ENCODE data around the gene STAT3. TPM values are rescaled to one million over a fixed set of nuclear protein-coding genes. Genes with fewer than 3 reads are reported as not detected.

The STAT3 gene
- total RNA-seq, 1 experiment from 2014 or later: 74.6 TPM

GRCh38 chr17:42333053-42333452 is 55.2 kb downstream of the STAT3 start:
- no peak for DNase-seq
- no peak overlapping the region for H3K27ac ChIP-seq
- H3F3A ChIP-seq (ENCODE audit: insufficient read depth, low read depth): peaks cover 48% of the 10 kb centered on the region
- H3K79me2 ChIP-seq (ENCODE audit: low read depth): no peaks in the 10 kb centered on the region
- peaks cover 30% of the 10 kb centered on the region for H3K36me3 ChIP-seq (ENCODE audit: low read depth)
- POLR2A ChIA-PET (ENCODE audit: unreplicated experiment): no interaction called here
- H3K9me2 ChIP-seq (ENCODE audit: insufficient read depth): no peaks in the 10 kb centered on the region
- H4K20me1 ChIP-seq (ENCODE audit: insufficient read depth): no peaks in the 10 kb centered on the region
- peaks cover 34% of the 10 kb centered on the region for H3K4me1 ChIP-seq (replicated peaks; ENCODE audit: insufficient read depth)
- CTCF ChIA-PET: no interaction called here
- H3K27me3 ChIP-seq (ENCODE audit: insufficient read depth, low read depth): no peaks in the 10 kb centered on the region
- no peak for TF ChIP-seq EZH2 (IDR thresholded peaks at IDR 0.05; ENCODE audit: low read depth)
- no peak for TF ChIP-seq CTCF (conservative IDR thresholded peaks at IDR 0.05)
- intact Hi-C loops (cut with micrococcal nuclease; ENCODE audit: unreplicated experiment): no loop called here
- H3K4me2 ChIP-seq: no peak overlapping the region
- no peak overlapping the region for H3K4me3 ChIP-seq
- no peak overlapping the region for H2AFZ ChIP-seq
- no peaks in the 10 kb centered on the region for H3K9me3 ChIP-seq (ENCODE audit: insufficient read depth, low read depth)
- no TSS peak for BruUV-seq (replicated peaks)

GRCh38 chr17:42329025-42329976 is 58.9 kb downstream of the STAT3 start:
- Histone ChIP-seq H3F3A (ENCODE audit: insufficient read depth, low read depth) (peaks cover 70% of the 10 kb centered on the region), H3K4me3 (peak overlapping the region; percentile 42; the same call in 1 of the 2 replicates), H2AFZ (peak overlapping the region; percentile 61), H4K20me1 (ENCODE audit: insufficient read depth) (no peaks in the 10 kb centered on the region), H3K9me2 (ENCODE audit: insufficient read depth) (no peaks in the 10 kb centered on the region), H3K4me1 (replicated peaks; ENCODE audit: insufficient read depth) (peaks cover 69% of the 10 kb centered on the region), H3K9me3 (ENCODE audit: insufficient read depth, low read depth) (no peaks in the 10 kb centered on the region), H3K4me2 (peak overlapping the region; percentile 70), H3K27me3 (ENCODE audit: insufficient read depth, low read depth) (no peaks in the 10 kb centered on the region), H3K79me2 (ENCODE audit: low read depth) (peaks cover 6% of the 10 kb centered on the region; the same call in 1 of the 2 replicates), H3K27ac (peak overlapping the region; percentile 96), H3K36me3 (ENCODE audit: low read depth) (peaks cover 27% of the 10 kb centered on the region)
- TSS peak; percentile 79 for BruUV-seq (replicated peaks)
- no peak for TF ChIP-seq CTCF (conservative IDR thresholded peaks at IDR 0.05)
- TF ChIP-seq EZH2 (IDR thresholded peaks at IDR 0.05; ENCODE audit: low read depth): no peak
- CTCF ChIA-PET: interaction anchor here (0.5 to 1.0 kb wide), 5 partner anchors 20 to 495 kb away, joined by 3 to 7 read pairs (median 5); no protein-coding TSS in a partner anchor
- peak; percentile 71 to 92 for DNase-seq
- intact Hi-C loops (cut with micrococcal nuclease; ENCODE audit: unreplicated experiment): loop anchor here (2.0 to 10.0 kb wide), 3 partner anchors 60 to 348 kb away; partner anchors contain the start of genes NKIRAS2, PLEKHH3 and STAT3
- POLR2A ChIA-PET (ENCODE audit: unreplicated experiment): interaction anchor here (0.5 to 1.0 kb wide), 7 partner anchors 57 to 580 kb away, joined by 3 to 6 read pairs (median 4); partner anchors contain the start of genes BECN1, CAVIN1 and STAT3

GRCh38 chr17:42325026-42325425 is 63.2 kb downstream of the STAT3 start:
- TF ChIP-seq EZH2 (IDR thresholded peaks at IDR 0.05; ENCODE audit: low read depth): no peak
- TF ChIP-seq CTCF (conservative IDR thresholded peaks at IDR 0.05): no peak
- H3K9me3 ChIP-seq (ENCODE audit: insufficient read depth, low read depth): no peaks in the 10 kb centered on the region
- POLR2A ChIA-PET (ENCODE audit: unreplicated experiment): interaction anchor here (0.5 to 1.5 kb wide), 5 partner anchors 63 to 547 kb away, joined by 3 to 7 read pairs (median 6); partner anchors contain the start of genes CAVIN1 and STAT3
- no peaks in the 10 kb centered on the region for H3K9me2 ChIP-seq (ENCODE audit: insufficient read depth)
- H3K27ac ChIP-seq: peak overlapping the region; percentile 96
- CTCF ChIA-PET: interaction anchor here (0.6 to 1.3 kb wide), 3 partner anchors 9 to 193 kb away, joined by 3 to 17 read pairs (median 4); no protein-coding TSS in a partner anchor
- peak overlapping the region; percentile 41 for H3K4me2 ChIP-seq
- peak; percentile 69 to 91 for DNase-seq
- H3K36me3 ChIP-seq (ENCODE audit: low read depth): peaks cover 7% of the 10 kb centered on the region; the same call in 1 of the 2 replicates
- peaks cover 61% of the 10 kb centered on the region for H3K4me1 ChIP-seq (replicated peaks; ENCODE audit: insufficient read depth)
- no peaks in the 10 kb centered on the region for H4K20me1 ChIP-seq (ENCODE audit: insufficient read depth)
- H2AFZ ChIP-seq: no peak overlapping the region
- intact Hi-C loops (cut with micrococcal nuclease; ENCODE audit: unreplicated experiment): loop anchor here (1.0 to 10.0 kb wide), 3 partner anchors 103 to 352 kb away; partner anchors contain the start of genes NKIRAS2 and PLEKHH3
- BruUV-seq (replicated peaks): no TSS peak
- H3K4me3 ChIP-seq: no peak overlapping the region
- H3F3A ChIP-seq (ENCODE audit: insufficient read depth, low read depth): peaks cover 64% of the 10 kb centered on the region
- H3K79me2 ChIP-seq (ENCODE audit: low read depth): peaks cover 6% of the 10 kb centered on the region; the same call in 1 of the 2 replicates
- no peaks in the 10 kb centered on the region for H3K27me3 ChIP-seq (ENCODE audit: insufficient read depth, low read depth)

Data from PC-9 (cell line).